Spinal cord (tissue), 10 donors: ENCODE data around the gene GTF3C1. TPM values are rescaled to one million over a fixed set of nuclear protein-coding genes. Genes with fewer than 3 reads are reported as not detected.
"Not testable (repeated sequence)": the region's sequence is repeated elsewhere in the genome, so short reads cannot be mapped to it uniquely, and the experiment has no call there.

Source experiments
- DNase-seq, 6 donors: peaks; one replicate each; pipeline versions ENCODE4 v3.0.0 to v3.0.0-alpha.2; 2013 to 2015; ENCODE audit warnings: low spot score in 6 of 6, low read depth in 4 of 6
- H3K27ac ChIP-seq: one replicate; pipeline ENCODE4 v1.5.1; 2013; ENCODE audit warnings: low read depth, low read length, control low read depth
- H3K27me3 ChIP-seq: one replicate; pipeline ENCODE4 v1.6.1; 2013; ENCODE audit warnings: low read length; ENCODE audit not compliant: control insufficient read depth, insufficient read depth
- H3K36me3 ChIP-seq: one replicate; pipeline ENCODE4 v1.6.1; 2013; ENCODE audit warnings: low read length; ENCODE audit not compliant: control insufficient read depth, insufficient read depth
- H3K4me1 ChIP-seq: one replicate; pipeline ENCODE4 v1.6.1; 2013; ENCODE audit warnings: low read length; ENCODE audit not compliant: control insufficient read depth, insufficient read depth
- H3K4me3 ChIP-seq: one replicate; pipeline ENCODE4 v1.5.1; 2013; ENCODE audit warnings: low read depth, low read length, control low read depth
- H3K9me3 ChIP-seq: one replicate; pipeline ENCODE4 v1.6.1; 2013; ENCODE audit warnings: low read length; ENCODE audit not compliant: control insufficient read depth, insufficient read depth
- WGBS: methylation state at CpG from one replicate; pipeline ENCODE4 v1.1.5; 2013; ENCODE audit warnings: missing lambda C conversion rate; ENCODE audit not compliant: insufficient coverage; 5-methylcytosine and 5-hydroxymethylcytosine counted together
- polyA plus RNA-seq, 2 donors: library from polyadenylated mRNA; unstranded; fragments of 120-200 nt; gene quantifications; one replicate each; pipeline ENCODE4 v1.2.1, GENCODE V29; 2013; ENCODE audit not compliant: insufficient read length in 2 of 2
- total RNA-seq, 2 donors: library from RNA; depleted of rRNA in 1 of 2; stranded (reverse); fragments of 120-200 nt in 1 of 2; fragments of >200 nt in 1 of 2; gene quantifications; one replicate each; pipeline versions ENCODE4 v1.2.3 to v1.2.4, GENCODE V29; 2013 to 2014
- donor health status: healthy.

GTF3C1 gene
- total and polyA plus RNA-seq, 4 donors = 65.8 to 110 (median 93.3) TPM

DNA sequence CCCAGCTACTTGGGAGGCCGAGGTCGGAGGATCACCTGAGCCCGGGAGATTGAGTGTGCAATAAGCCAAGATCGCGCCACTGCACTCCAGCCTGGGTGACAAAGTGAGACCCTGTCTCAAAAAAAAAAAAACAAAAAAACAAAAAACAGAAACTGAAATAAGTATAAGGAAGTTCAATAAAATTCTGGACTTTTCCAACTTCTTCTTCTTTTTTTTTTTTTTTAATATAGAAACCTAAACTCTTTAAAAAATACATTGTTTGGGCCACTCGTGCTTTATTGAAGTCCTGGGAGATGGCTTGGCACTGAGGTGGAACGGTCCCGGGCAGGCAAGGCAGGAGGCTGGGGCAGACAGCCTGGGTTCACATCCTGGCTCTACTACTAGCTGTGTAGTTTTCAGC is 37.0 kb upstream of the GTF3C1 start:
- H3K27me3 ChIP-seq = no peaks in the 10 kb centered on the region
- H3K36me3 ChIP-seq = peaks cover 3% of the 10 kb centered on the region

DNA sequence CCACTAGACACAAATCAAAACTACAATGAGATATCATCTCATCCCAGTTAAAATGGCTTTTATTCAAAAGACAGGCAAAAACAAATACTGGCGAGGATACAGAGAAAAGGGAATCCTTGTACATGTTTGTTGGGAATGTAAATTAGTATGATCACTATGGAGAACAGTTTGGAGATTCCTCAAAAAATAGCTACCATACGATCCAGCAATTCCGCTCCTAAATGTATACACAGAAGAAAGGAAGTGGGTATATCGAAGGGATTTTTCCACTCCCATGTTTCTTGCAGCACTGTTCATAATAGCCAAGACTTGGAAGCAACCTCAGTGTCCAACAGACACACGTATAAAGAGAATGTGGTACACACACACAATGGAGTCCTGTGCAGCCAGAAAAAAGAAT is 35.5 kb upstream of the GTF3C1 start:
- no peaks in the 10 kb centered on the region for H3K4me1 ChIP-seq
- no peaks in the 10 kb centered on the region for H3K9me3 ChIP-seq
- WGBS = no CpG with 5 or more reads among the region's 5 CpGs
- H3K36me3 ChIP-seq = peaks cover 3% of the 10 kb centered on the region
- DNase-seq = no peak
- no peaks in the 10 kb centered on the region for H3K27me3 ChIP-seq
- no peak overlapping the region for H3K27ac ChIP-seq
- no peak overlapping the region for H3K4me3 ChIP-seq

More for the DNA sequence above, 37.0 kb upstream of the GTF3C1 start:
- Histone ChIP-seq H3K4me3 (no peak overlapping the region), H3K9me3 (no peaks in the 10 kb centered on the region), H3K27ac (no peak overlapping the region), H3K4me1 (no peaks in the 10 kb centered on the region)
- WGBS = 100% methylated on average over 2 of the region's 8 CpGs
- DNase-seq = no peak

DNA sequence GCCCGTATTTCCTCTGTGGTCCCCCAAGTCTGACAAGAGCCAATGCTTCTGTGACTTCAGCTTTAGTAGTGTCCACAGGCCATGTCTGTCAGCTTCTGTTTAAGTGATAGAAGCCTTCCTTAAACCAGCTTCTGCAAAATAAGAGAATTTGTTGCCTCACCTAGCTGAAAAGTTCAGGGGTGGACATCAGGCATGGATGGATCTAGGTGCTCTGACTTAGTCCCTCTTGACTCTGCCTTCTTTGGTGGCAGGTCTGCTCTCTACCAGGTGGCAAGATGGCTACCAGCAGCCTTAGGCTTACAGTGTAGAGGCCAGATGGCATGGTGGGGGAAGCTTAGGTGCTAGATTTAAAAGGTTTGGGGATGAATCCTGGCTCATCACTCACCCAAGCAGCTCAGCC is 33.9 kb upstream of the GTF3C1 start:
- H3K36me3 ChIP-seq = peaks cover 6% of the 10 kb centered on the region
- no peak overlapping the region for H3K4me3 ChIP-seq
- WGBS = 100% methylated on average over 1 of the region's 1 CpG
- H3K4me1 ChIP-seq = peaks cover under 1% of the 10 kb centered on the region
- no peak overlapping the region for H3K27ac ChIP-seq
- no peak for DNase-seq
- no peaks in the 10 kb centered on the region for H3K9me3 ChIP-seq
- H3K27me3 ChIP-seq = no peaks in the 10 kb centered on the region

DNA sequence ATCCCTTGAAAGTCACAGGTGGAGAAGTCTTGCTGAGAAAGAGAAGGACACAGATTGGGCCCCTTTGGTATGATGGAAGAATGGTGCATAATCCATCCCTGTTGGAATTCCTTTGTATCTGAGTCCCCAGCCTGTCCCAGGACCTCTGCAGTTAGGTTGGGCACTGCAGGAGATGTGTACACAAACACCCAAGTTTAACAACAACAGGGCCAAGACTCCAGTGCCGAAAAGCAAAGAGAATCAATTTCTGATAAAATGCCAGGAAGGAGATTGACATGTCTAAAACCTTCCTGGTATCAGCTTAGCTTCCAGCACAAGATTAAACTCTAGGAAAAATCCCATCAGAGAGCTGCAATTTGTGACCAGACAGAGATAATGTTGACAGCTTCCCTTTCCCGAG is 33.2 kb upstream of the GTF3C1 start:
- Histone ChIP-seq H3K36me3 (peaks cover 6% of the 10 kb centered on the region), H3K27me3 (no peaks in the 10 kb centered on the region), H3K9me3 (no peaks in the 10 kb centered on the region), H3K4me3 (no peak overlapping the region), H3K27ac (no peak overlapping the region), H3K4me1 (peaks cover 3% of the 10 kb centered on the region)
- 63% methylated on average over 1 of the region's 2 CpGs for WGBS
- DNase-seq = no peak

- WGBS = 76% methylated on average over 3 of the region's 4 CpGs
- H3K36me3 ChIP-seq = peaks cover 11% of the 10 kb centered on the region
- H3K9me3 ChIP-seq = no peaks in the 10 kb centered on the region
- no peak overlapping the region for H3K27ac ChIP-seq
- no peaks in the 10 kb centered on the region for H3K27me3 ChIP-seq
- H3K4me3 ChIP-seq = no peak overlapping the region
- DNase-seq = peak in 1 of 6 donors; percentile 38
- peaks cover 3% of the 10 kb centered on the region for H3K4me1 ChIP-seq
Measured at GRCh38 chr16:27579087-27579980, 29.6 kb upstream of the GTF3C1 start.

DNA sequence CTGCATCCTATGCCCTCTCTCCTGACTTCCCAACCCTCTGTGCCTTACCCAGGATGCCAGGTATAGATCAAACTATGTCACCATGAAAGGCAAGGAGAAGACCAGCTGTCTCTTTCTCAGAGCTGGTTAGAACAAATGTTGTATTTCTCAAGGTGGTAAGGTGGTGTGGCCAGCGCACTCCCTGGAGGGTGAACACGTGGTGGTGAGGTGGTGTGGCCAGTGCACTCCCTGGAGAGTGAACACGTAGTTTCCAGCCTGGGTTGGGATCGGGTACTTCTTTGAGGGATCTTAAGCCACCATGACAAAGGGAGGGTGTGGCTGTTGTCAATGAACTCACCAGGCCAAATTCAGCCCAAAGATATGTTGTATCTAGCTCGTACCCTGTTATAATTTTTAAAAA is 27.0 kb upstream of the GTF3C1 start:
- WGBS = 55% methylated on average over 4 of the region's 5 CpGs
- Histone ChIP-seq H3K27ac (no peak overlapping the region), H3K4me3 (no peak overlapping the region), H3K27me3 (no peaks in the 10 kb centered on the region), H3K4me1 (peaks cover 9% of the 10 kb centered on the region), H3K9me3 (no peaks in the 10 kb centered on the region), H3K36me3 (peaks cover 8% of the 10 kb centered on the region)
- no peak for DNase-seq

GRCh38 chr16:27572711-27573110 is 23.0 kb upstream of the GTF3C1 start:
- Histone ChIP-seq H3K4me1 (peaks cover 11% of the 10 kb centered on the region), H3K36me3 (peaks cover 8% of the 10 kb centered on the region), H3K4me3 (no peak overlapping the region), H3K27ac (no peak overlapping the region), H3K27me3 (no peaks in the 10 kb centered on the region), H3K9me3 (no peaks in the 10 kb centered on the region)
- 68% methylated on average over 5 of the region's 6 CpGs for WGBS
- DNase-seq = no peak

- 88% methylated on average over 6 of the region's 8 CpGs for WGBS
- no peaks in the 10 kb centered on the region for H3K27me3 ChIP-seq
- H3K4me3 ChIP-seq = no peak overlapping the region
- DNase-seq = no peak
- no peak overlapping the region for H3K27ac ChIP-seq
- H3K9me3 ChIP-seq = no peaks in the 10 kb centered on the region
- peaks cover 11% of the 10 kb centered on the region for H3K4me1 ChIP-seq
- H3K36me3 ChIP-seq = peaks cover 8% of the 10 kb centered on the region
Measured at GRCh38 chr16:27571433-27572326, 22.0 kb upstream of the GTF3C1 start.

- not testable (repeated sequence) for H3K9me3 ChIP-seq, H3K4me3 ChIP-seq, DNase-seq, H3K27me3 ChIP-seq, H3K36me3 ChIP-seq, H3K27ac ChIP-seq
- WGBS = 90% methylated on average over 4 of the region's 8 CpGs
- H3K4me1 ChIP-seq = peaks cover 11% of the 10 kb centered on the region
Measured at GRCh38 chr16:27570986-27571385, 21.3 kb upstream of the GTF3C1 start.
